Measurements from ENCODE around the gene LAIR2.

Gene LAIR2, protein sequence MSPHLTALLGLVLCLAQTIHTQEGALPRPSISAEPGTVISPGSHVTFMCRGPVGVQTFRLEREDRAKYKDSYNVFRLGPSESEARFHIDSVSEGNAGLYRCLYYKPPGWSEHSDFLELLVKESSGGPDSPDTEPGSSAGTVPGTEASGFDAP

DNA sequence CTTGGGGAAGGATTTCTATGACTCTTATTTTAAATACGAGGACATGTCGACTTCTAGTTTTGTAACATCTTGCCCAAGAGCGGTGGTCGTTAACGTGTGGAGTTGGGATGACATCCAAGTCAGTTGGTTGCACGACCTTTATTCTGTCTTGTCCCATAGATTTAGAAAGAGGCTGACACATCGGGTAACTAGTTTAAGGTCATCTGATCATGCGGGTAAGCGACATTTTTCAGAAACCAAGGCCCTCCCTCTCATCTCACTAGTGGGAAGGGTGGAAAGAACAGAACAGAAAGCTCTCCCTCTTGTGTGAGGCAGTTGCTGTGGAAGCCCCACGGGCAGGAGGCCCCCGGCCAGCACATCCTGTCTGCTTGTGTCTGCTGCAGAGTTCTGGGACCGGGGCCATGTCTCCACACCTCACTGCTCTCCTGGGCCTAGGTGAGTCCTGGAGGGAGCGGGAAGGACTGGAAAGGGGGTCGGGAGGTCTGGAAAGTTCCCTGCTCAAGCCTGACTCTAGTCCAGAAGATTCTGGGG, at the start of gene LAIR2:
Gene LAIR2, plus strand, starts transcription at position 314 of the 531 bp plus-strand sequence. Its CDS starts 88 bp downstream, at position 402.
- DNase-seq = no peak

DNA sequence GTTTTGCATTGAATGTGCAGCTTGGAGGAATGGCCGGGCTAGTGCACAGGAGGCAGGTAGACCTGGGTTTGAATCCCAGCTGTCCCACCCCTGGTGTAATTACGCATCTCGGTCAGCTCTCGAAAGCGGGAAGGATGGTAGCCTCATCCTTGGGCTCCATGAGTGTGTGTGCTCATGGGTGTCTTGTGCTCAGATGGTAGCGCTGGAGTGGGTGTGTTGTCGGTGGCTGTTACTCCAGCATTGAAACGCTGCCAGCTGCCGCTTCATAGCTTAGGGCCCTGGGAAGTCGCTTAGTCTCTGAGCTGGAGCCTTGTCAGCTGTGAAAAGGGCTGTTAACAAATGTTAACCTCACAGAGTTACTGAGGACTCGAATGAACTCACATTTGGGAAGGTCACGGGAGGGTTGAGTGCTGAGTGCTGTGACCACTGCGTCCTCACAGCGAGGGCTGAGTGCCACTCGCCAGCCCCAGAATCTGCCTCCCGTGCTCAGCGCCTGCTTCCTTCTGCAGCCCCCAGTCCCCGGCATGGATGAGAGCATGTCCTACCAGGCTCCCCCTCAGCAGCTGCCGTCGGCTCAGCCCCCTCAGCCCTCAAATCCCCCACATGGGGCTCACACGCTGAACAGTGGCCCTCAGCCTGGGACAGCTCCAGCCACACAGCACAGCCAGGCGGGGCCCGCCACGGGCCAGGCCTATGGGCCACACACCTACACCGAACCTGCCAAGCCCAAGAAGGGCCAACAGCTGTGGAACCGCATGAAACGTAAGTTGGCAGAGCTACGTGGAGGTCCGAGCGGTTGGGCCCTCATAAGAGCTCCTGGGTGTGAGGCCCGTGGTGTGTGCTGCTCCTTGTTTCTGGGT, 48.5 kb upstream of the LAIR2 start:
- peak in 2 of 58 donors; percentile 9 to 17 for DNase-seq

DNA sequence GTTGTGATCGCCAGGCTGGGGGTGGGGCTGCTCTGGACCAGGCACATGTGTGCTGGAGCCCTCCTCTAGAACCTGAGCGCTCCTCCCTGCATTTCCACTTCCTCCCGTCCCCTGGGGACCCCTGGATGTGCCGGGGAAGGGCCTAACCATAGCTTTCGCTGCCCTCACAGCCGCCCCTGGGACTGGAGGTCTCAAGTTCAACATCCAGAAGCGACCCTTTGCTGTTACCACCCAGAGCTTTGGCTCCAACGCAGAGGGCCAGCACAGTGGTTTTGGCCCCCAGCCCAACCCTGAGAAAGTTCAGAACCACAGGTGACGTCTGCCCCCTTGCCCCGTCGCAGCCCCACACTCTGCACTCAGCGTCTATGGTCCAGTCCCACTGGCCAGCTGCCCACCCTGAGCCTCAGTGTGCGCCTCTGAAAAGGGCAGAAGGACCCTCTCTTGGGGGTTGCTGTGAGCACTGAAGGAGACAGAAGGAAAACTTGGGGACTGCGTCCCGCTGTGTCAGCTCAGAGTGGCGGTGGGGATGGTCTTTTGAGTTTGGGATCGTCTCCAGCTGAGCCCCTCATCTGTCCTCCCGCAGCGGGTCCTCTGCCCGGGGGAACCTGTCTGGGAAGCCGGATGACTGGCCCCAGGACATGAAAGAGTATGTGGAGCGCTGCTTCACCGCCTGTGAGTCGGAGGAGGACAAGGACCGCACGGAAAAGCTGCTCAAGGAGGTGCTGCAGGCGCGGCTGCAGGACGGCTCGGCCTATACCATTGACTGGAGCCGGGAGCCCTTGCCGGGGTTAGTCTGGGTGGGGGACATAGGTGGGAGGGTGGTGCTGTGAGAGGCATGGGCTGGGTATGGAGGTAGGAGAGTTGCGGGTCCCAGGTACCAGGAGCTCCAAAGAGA, 47.6 kb upstream of the LAIR2 start:
- no peak for DNase-seq

DNA sequence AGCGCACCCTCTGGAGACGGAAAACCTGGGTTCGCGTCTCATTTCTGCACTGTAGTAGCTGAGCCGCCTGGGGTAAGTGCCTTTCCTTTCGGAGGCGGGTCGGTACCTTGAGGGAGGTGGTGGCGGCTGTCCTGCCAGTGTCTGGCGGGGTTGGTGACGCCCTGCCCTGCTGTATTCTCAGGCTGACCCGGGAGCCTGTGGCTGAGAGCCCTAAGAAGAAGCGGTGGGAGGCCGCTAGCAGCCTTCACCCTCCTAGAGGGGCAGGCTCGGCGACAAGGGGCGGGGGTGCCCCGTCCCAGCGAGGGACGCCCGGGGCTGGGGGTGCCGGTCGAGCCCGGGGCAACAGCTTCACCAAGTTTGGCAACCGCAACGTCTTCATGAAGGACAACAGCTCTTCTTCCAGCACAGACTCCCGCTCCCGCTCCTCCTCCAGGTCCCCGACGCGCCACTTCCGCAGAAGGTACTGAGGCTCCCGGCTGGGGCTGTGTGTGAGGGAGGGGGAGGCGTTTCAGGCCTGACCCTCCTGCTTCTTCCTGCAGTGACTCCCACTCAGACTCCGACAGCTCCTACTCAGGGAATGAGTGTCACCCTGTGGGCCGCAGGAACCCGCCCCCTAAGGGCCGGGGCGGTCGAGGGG, 46.7 kb upstream of the LAIR2 start:
- no peak for DNase-seq

DNA sequence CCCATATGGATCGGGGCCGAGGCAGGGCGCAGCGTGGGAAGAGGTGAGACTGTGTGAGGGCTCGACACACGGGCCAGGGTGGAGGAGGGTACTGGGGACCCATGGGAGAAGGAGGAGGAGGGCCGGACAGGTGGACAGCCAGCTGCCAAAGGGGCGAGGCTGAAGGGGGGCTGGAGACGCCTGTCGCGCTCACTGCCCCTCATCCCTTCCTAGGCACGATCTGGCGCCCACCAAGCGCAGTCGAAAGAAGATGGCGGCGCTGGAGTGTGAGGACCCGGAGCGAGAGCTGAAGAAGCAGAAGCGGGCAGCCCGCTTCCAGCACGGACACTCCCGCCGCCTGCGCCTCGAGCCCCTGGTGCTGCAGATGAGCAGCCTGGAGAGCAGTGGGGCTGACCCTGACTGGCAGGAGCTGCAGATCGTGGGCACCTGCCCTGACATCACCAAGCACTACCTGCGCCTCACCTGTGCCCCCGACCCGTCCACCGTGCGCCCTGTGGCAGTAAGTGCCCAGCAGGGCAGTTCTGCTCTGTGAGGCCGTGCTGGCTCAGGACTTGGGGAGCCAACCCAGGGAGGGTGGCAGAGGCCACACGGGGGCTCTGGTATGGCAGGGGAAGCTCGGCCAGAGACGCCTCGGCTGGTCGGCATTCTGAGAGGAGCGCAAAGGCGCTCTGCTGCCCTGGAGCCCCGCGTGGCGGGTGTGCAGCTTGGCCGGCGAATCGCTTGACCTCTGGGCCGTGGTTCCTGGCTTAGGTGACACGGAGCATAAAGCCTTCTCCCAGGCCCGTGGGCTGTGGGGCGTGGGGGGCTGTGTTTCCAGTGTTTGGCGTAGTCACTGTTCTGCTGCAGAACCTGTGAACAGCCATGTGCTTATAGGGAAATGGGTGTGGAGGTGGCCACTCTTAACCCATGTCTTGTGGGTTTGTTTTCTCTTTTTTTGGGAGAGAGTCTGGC, 45.9 kb upstream of the LAIR2 start:
- no peak for DNase-seq

DNA sequence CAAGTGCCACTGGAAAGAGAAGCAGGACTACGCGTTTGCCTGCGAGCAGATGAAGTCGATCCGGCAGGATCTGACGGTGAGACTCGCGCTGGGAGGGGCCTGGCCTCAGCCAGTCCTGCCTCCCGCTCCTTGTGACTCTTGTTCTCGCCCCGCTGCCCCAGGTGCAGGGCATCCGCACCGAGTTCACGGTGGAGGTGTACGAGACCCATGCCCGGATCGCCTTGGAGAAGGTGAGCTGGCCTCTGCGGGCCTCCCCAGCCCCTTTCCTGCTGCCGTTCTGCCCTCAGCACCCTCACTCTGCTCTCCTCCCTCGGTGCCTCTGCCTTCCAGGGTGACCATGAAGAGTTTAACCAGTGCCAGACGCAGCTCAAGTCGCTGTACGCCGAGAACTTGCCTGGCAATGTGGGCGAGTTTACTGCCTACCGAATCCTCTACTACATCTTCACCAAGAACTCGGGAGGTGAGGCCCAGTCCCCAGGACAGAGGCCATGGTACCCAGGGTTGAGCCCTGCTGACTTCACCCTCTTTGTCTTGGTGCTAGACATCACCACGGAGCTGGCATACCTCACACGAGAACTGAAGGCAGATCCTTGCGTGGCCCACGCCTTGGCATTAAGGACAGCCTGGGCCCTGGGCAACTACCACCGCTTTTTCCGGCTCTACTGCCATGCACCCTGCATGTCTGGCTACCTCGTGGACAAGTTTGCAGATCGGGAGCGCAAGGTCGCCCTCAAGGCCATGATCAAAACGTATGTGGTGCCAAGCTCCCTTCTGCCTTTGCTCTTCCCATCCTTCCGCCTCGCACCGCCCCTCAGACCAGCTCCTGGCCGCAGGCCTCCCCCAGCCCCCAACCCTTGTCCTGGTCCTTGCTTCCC, 44.6 kb upstream of the LAIR2 start:
- no peak for DNase-seq

DNA sequence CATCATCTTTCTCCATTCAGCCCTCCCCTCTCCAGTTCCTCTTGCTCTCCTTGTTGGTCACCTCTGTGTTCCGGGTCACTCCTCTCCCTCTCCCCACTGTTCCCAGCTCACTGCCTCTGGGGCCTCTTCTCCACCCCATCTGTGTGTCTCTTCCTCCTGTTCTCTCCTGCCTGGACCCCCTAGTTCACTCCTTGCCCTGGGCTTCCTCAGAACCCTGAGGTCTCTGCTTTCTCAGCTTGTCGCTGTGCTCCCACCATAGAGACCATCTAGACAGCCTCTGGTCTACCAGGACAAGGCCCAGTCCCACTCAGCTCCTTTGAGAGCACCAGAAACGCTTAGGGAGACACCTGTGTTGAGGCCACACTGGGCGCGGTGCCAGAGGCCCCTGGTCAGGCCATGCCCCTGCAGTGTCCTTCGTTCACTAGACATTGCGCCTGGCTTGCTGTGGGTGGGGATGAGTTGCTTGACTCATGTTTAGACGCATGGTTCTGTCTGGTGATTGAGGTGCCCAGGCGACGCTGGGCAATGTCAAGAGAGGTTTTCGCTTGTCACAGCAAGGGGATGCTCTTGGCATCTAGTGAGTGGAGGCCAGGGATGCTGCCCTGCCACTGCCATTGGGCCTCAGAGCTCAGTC, 43.9 kb upstream of the LAIR2 start:
- no peak for DNase-seq

DNA sequence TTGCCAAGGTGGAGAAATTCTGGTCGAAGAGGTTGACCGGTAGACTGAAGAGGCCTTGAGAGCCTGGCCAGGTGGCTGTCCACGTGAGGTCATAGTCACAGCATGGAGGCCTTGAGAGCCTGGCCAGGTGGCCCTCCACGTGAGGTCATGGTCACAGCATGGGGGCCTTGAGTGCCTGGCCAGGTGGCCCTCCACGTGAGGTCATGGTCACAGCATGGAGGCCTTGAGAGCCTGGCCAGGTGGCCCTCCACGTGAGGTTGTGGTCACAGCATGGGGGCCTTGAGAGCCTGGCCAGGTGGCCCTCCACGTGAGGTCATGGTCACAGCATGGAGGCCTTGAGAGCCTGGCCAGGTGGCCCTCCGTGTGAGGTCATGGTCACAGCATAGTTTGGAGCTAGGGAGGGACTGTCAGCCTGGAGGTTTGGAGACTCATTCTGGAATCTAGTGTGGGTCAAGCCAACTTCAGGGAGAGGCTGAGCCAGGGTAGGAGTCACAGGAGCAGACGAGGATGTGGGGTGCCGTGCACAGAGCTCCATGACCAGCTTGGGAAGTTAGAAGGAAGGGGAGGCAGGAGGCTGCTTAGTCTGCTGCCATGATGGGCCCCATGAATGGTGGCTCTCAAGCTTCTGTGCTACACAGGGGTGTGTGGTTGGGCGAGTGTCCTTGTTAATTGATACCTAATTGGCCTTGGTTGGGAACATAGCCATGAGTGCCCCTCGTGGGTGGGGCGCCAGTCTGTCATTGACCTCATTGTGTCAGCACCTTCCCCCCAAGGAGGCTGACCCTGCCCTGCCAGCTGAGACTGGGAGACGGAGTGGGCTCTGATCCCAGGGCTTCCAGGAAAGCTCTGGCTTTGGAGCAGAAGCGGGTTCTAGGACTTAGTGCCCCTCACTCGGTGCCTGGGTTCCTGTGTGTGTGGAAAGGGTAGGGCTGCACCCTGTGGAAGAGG, 43.1 kb upstream of the LAIR2 start:
- DNase-seq = peak in 2 of 58 donors; percentile 7 to 54

DNA sequence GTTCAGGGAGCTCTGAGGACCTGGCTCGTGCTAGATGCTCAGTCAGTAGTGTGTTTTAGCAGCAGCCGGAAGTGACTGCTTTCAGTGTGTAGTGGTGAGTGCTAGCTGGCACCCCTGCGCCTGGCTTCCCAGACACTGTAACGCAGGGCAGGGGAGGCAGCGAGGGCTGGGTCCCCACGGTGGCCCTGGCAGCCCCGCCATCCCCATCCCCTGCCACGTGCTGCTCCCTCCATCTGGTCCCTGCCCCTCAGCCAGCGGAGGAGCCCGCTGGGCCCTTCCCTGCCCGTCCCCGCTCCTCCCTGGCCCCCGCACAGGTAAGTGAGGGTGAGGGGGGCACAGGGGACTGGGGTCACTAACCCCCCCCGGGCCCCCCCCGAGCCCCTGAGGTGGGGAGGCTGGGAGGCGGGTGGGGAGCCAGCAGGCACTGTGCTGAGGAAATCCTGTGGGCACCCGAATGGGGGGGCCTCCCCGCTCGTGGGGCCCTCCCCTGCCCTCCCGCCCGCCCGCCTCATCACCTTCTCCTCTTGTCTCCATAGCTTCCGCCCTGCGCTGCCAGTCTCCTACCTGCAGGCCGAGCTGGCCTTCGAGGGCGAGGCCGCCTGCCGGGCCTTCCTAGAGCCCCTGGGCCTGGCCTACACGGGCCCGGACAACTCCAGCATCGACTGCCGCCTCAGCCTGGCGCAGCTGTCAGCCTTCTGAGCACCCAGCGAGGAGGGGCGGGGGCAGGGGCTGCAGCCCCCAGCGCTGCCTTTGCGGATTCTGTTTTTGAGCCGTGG, 42.2 kb upstream of the LAIR2 start:
- DNase-seq = no peak

DNA sequence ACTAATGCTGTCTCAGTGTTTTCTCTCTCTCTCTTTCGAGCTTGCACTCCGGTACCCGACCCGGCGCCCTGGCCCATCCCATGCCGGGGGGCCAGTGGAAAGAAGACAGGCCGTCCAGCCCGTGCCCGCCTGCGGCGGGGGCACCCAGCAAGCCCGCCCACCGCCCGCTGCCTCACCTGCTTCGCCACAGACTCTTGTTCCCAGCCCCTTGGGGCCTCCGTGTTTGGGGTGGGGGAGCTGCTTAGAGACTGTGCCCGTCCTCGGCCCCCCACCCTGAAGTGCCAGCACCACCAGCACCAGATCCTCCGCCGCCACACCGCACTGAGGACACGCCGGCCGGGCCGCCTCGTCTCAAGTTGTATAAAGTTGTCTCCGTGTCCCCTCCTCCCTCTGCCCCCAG, 41.4 kb upstream of the LAIR2 start:
- no peak for DNase-seq

DNA sequence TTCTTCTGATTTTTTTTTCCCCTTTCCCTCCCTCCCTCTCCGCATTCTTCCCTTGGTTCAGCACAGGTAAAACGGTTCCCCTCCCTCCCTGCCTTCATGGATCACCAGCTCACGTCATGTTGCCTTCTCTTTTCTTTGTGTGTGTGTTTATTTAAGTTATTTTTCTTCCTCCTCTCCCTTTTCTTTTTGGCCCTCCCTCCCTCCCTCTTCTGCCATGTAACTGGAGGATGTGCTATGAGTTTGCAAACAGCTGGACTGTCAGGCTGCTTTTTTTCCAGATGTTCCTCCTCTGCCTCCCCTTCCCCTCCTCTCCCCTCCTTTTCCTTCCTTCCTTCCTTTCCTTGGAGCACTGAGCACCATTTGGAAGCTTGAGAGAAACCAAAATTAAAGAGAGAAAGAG, 41.0 kb upstream of the LAIR2 start:
- no peak for DNase-seq

DNA sequence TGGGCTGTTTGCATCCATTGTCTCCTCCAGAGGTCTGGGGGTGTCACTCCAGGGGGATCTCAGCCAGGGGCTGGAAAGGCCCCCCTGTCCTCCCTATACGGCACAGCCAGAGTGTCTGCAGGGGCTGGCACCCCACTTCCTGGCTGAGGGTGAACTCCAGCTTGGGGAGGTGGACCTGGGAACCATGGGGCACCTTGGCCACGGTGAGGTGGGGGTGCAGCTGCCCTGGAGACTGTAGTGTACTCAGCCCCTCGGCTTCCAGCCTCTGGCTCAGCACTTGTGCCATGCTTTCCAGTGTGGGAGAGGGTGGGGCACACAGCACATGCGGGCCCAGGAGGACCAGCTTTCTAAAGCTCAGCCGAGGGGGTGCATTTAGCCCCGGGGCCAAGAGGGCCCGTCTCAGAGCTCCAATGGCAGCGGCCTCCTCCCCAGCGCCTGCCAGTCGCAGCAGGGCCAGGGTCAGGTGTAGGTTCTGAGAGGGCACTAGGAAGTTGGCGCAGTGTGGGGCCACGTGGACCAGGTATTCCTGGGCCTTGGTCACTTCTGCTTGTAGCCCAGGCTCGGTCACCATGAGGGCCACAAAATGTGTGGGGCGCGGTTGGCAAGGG, 40.5 kb upstream of the LAIR2 start:
- DNase-seq = no peak

DNA sequence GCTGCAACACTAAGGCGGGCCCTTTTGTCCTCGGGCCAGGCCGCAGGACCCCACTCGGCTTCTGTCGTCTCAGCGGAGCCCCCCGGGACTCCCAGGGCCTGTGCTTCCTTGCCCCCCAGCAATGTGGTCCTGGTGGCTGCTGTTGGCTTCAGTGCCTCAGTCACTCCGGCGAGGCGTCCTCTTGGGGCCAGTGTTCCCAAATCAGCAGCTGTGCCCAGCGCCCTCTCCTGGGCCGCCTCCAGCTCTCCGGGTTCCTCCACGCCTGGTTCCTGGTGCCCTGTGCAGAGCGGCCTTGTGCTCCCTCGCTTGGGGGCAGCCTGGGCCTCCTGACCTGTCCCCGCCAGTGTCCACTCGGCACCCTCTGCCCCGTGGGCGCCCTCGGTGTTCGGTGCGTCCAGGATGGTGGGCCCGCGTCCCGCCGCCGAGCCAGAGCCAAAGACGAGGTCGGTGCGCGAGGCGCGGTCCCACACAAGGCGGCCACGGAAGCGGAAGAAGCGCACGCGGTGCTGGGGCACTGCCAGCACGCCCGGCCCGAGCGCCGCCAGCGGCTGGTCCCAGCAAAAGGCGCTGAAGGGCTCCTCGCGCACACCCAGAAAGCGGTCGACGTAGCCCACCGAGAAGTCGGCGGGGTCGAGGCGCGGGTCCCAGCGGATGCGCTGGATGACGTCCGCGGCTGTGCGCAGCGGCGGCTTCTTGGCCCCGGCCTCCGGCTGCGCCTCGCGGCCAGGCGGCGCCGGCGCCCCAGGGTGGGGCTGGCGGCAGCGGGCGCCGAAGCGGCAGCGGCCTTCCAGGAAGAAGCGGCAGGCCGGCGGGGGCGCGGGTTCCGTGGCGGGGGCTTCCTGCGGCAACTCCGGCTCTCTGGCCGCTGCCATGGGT, 39.7 kb upstream of the LAIR2 start:
- DNase-seq = peak in 41 of 58 donors; percentile 9 to 70 (median 43)

DNA sequence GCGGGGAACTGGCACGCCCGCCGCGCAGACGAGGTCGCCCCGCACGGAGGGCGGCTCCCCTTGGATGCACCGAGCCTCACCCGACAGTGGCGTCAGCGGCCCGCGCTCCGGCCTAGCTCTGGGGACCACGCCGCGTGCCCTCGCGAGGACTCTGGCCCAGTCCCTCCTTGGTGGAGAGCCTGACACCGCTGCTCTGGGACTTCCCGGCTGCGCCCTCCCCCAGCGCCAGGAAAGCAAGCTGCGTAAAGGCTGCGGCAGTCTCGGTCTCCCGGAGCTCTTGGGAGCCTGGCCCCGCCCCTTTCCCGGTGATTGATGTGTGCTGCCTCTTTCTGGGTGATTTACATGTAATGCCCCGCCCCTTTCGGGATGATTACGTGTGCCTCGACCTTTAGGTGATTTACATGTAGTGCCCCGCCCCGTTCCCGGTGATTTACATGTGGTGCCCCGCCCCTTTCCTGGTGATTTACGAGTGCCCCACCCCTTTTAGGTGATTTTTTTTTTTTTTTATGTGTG, 39.0 kb upstream of the LAIR2 start, which contains the start of gene LENG9:
Gene LENG9, minus strand, starts transcription at position 248 of the 513 bp plus-strand sequence. CDS start 252 bp downstream, outside the sequence.
- DNase-seq = peak in 55 of 58 donors; percentile 43 to 99 (median 88)

All from anterior cingulate cortex (tissue), 58 donors.